Measurements from ENCODE around the gene GARNL3. TPM values are rescaled to one million over a fixed set of nuclear protein-coding genes. Genes with fewer than 3 reads are reported as not detected.

The GARNL3 gene
- total RNA-seq, 2 experiments from 2014 or later = 2.5 to 3.4 TPM

DNA sequence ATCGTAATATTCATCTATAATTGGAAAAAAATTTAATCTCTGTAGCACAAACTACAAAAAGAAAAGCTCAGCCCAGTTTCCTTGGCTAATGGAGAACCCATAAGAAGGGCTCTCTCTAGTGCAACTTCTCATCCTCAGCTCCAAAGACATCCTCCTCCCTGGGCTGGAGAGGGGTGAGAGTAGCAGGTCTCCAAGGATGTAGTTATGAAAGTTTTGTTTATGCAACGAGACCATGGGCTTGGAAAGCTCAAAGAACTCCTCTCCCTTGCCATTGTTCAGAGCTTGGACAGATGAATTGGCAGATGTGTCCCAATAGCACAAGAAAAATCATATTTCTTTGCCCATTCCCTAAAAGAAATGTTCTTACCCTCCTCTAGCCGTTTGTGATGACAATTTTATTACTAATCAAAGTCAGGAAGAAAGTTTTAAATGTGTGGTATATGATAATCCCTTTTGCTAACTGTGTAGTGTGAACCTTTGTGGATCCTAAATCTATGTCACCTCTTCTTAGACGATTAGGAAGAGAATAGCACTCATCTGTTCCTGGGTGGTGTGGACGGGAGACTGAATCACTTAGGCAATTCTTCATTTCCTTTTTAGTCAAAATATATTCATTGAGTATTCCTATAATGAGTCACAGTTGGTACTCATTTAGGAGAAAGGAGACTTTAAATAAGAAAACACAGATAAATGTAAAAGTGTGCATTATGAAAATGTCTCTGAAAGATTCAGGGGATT, 52.2 kb downstream of the GARNL3 start:
- ATAC-seq (peak; percentile 90), DNase-seq (peak; percentile 31)
- ChIA-PET POLR2A (no interaction called here), CTCF (interaction anchor here (1.1 kb wide), 1 partner anchor 10 kb away, joined by 3 read pairs; no protein-coding TSS in a partner anchor)
- peaks cover 24% of the 10 kb centered on the region for H3K27me3 Mint-ChIP-seq
- intact Hi-C loops (cut with DNase I, micrococcal nuclease) = loop anchor here (1.0 to 10.0 kb wide), 4 partner anchors 72 to 138 kb away; partner anchors contain the start of genes LRSAM1 (in 1 of the 2), RPL12 (in 1 of the 2), SLC2A8 (in 1 of the 2) and ZNF79 (in 1 of the 2)
- H3K4me3 Mint-ChIP-seq = no peak overlapping the region
- H3K36me3 Mint-ChIP-seq (ENCODE audit: low read depth) = peaks cover 2% of the 10 kb centered on the region
- H3K27ac Mint-ChIP-seq = no peak overlapping the region
- H3K9me3 Mint-ChIP-seq (ENCODE audit: low read depth) = no peaks in the 10 kb centered on the region
- H3K4me1 Mint-ChIP-seq = peaks cover 14% of the 10 kb centered on the region

DNA sequence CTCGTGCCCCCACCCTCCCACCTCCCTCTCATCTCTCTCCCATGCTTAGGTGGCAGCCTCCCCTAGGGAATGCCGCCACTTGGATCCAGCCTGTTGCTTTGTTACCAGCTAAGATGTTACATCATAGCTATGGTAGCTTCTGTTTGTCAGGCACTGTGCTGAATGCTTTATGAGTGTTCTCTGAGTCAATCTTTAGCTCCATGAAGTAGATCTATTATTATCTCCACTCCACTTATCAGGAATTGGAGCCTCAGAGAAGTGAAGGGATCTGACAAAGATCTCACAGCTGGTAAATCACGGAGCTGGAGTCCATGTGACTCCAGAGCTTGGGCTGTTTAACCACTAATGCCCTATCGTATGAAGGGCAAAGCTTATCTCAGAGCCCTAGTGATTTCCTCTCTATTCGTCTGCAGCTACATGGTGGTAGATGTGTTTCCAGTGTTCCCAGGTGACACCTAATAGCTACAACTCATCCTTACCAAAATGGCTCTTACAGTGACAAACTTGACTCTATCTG, 54.1 kb downstream of the GARNL3 start:
- no peak for ATAC-seq

DNA sequence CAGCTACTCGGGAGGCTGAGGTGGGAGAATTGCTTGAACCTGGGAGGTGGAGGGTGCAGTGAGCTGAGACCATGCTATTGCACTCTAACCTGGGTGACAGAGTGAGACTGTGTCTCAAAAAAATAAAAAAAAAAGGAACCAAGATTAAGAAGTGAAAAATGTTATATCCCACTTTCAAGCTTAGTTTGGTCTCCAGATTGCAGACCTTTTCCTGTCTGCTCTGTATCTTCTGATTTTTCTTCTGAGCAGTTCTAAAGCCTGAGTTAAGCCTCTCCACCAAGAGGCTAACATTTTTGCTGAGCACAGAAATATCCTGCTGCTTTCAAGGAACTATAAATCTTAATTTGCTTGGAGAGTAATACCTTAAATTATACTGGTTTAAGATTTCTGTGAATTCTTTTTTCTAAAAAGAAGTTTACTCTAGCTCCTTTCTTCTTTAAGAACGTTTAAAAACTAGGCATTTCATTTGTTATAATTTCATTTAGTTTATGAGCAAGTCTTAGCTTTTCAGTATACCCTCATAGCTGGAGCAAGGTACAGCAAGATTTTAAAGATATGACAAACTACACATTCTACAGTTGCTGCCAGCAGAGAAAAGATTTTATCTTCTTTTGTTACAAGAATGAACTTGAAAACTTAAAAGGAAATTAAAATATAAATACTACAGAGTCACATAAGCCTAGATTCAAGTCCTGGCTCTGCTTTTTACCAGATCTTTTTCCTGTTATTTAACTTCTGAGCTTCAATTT, 55.0 kb downstream of the GARNL3 start:
- Mint-ChIP-seq H3K27me3 (peaks cover 23% of the 10 kb centered on the region), H3K27ac (no peak overlapping the region), H3K4me1 (peaks cover 14% of the 10 kb centered on the region), H3K36me3 (ENCODE audit: low read depth) (peaks cover 2% of the 10 kb centered on the region), H3K9me3 (ENCODE audit: low read depth) (no peaks in the 10 kb centered on the region), H3K4me3 (no peak overlapping the region)
- ChIA-PET POLR2A (interaction anchor here (0.7 kb wide), 1 partner anchor 27 kb away, joined by 4 read pairs; no protein-coding TSS in a partner anchor), CTCF (interaction anchor here (1.0 kb wide), 1 partner anchor 10 kb away, joined by 3 read pairs; no protein-coding TSS in a partner anchor)
- intact Hi-C loops (cut with DNase I, micrococcal nuclease) = loop anchor here in 1 of 2 experiments (10.0 kb wide), 2 partner anchors 75 to 135 kb away; partner anchors contain the start of genes LRSAM1, RPL12 and SLC2A8
- ATAC-seq (no peak), DNase-seq (no peak)

More for the DNA sequence above, 54.1 kb downstream of the GARNL3 start:
- peaks cover 2% of the 10 kb centered on the region for H3K36me3 Mint-ChIP-seq (ENCODE audit: low read depth)
- ChIA-PET CTCF (interaction anchor here (0.7 to 1.0 kb wide), 3 partner anchors 9 to 81 kb away, joined by 3 read pairs; no protein-coding TSS in a partner anchor), POLR2A (no interaction called here)
- H3K27ac Mint-ChIP-seq = no peak overlapping the region
- peaks cover 14% of the 10 kb centered on the region for H3K4me1 Mint-ChIP-seq
- H3K4me3 Mint-ChIP-seq = no peak overlapping the region
- DNase-seq = no peak
- peaks cover 23% of the 10 kb centered on the region for H3K27me3 Mint-ChIP-seq
- intact Hi-C loops (cut with DNase I, micrococcal nuclease) = loop anchor here in 1 of 2 experiments (10.0 kb wide), 2 partner anchors 76 to 136 kb away; partner anchors contain the start of genes LRSAM1, RPL12 and SLC2A8
- H3K9me3 Mint-ChIP-seq (ENCODE audit: low read depth) = no peaks in the 10 kb centered on the region

GRCh38 chr9:127320115-127320378, 55.5 kb downstream of the GARNL3 start:
- Mint-ChIP-seq H3K27ac (no peak overlapping the region), H3K27me3 (peaks cover 21% of the 10 kb centered on the region), H3K9me3 (ENCODE audit: low read depth) (no peaks in the 10 kb centered on the region), H3K4me3 (no peak overlapping the region), H3K4me1 (peaks cover 12% of the 10 kb centered on the region), H3K36me3 (ENCODE audit: low read depth) (no peaks in the 10 kb centered on the region)
- CTCF ChIA-PET = no interaction called here
- no peak for ATAC-seq
- intact Hi-C loops (cut with DNase I, micrococcal nuclease) = no loop called here
- POLR2A ChIA-PET = no interaction called here
- DNase-seq = no peak

- H3K4me1 Mint-ChIP-seq = no peaks in the 10 kb centered on the region
- no peaks in the 10 kb centered on the region for H3K36me3 Mint-ChIP-seq (ENCODE audit: low read depth)
- DNase-seq (no peak), ATAC-seq (no peak)
- H3K9me3 Mint-ChIP-seq (ENCODE audit: low read depth) = no peaks in the 10 kb centered on the region
- H3K27ac Mint-ChIP-seq = no peak overlapping the region
- ChIA-PET CTCF (interaction anchor here (0.9 kb wide), 1 partner anchor 109 kb away, joined by 4 read pairs; no protein-coding TSS in a partner anchor), POLR2A (no interaction called here)
- intact Hi-C loops (cut with DNase I, micrococcal nuclease) = no loop called here
- peaks cover 21% of the 10 kb centered on the region for H3K27me3 Mint-ChIP-seq
- no peak overlapping the region for H3K4me3 Mint-ChIP-seq
Measured at GRCh38 chr9:127323393-127323792, 58.8 kb downstream of the GARNL3 start.

DNA sequence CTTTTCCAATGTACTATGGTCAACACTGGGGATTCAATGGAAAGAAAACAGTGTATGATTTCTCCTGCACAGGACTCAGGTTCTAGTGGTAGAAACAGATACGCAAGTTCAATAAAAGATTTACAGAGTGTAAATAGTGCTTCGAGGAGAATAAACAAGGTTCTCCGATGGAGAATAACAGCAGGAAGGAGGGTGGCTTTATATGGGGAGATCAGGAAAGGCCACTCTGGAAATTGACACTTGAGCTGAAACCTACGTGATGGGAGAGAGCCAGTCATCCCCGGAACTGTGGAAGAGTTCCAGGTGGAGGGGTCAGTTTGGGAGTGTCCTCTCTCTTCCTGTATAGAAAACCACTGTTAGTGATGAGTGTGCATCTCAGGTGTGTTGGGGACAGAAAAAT, 65.9 kb downstream of the GARNL3 start:
- ChIA-PET CTCF (no interaction called here), POLR2A (no interaction called here)
- Mint-ChIP-seq H3K27me3 (peaks cover 20% of the 10 kb centered on the region), H3K4me3 (no peak overlapping the region), H3K9me3 (ENCODE audit: low read depth) (no peaks in the 10 kb centered on the region), H3K36me3 (ENCODE audit: low read depth) (no peaks in the 10 kb centered on the region), H3K27ac (no peak overlapping the region), H3K4me1 (no peaks in the 10 kb centered on the region)
- intact Hi-C loops (cut with DNase I, micrococcal nuclease) = no loop called here
- ATAC-seq (no peak), DNase-seq (no peak)

DNA sequence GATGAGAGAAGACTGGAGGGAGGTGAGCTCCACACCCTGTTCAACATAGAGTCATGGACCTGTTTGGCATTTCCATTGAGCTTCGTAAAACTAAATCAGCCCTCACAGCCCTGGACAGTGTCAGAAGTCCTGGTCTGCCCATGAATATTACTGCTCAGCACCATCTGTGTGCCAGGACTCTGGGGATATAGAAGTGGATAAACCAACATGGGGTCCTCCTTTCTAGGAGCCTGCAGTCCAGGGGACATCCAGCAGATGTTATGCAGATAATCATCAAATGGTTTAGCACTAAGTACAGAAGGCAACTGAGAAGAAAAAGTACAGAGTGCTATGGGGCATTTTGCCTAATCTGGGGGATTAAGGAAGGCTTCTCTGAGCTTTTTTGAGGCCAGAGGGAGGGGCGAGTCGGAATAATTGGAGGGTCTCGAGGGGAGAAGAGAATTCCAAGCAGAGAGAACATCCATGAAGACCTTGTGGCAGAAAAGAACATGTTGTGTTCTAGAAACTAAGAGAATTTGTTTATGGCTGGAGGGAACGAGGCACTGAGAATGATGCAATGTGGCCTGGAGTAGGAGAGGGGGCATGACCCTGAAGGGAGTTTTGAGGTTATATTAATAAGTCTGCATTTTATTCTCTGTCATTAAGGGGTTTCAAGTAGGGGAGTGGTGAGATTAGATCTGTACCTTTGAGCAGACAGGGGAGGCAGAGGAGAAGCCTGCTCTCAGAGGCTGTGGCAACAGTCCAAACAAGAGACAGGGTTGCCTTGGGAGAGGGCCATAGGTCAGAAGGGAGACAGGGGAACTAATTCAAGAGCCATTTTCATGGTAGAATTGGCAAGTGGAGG, 68.9 kb downstream of the GARNL3 start:
- no peaks in the 10 kb centered on the region for H3K9me3 Mint-ChIP-seq (ENCODE audit: low read depth)
- H3K4me1 Mint-ChIP-seq = no peaks in the 10 kb centered on the region
- ATAC-seq (no peak), DNase-seq (no peak)
- no peak overlapping the region for H3K27ac Mint-ChIP-seq
- peaks cover 10% of the 10 kb centered on the region for H3K27me3 Mint-ChIP-seq
- ChIA-PET POLR2A (interaction anchor here (0.5 kb wide), 1 partner anchor 74 kb away, joined by 3 read pairs; no protein-coding TSS in a partner anchor), CTCF (no interaction called here)
- intact Hi-C loops (cut with DNase I, micrococcal nuclease) = no loop called here
- H3K36me3 Mint-ChIP-seq (ENCODE audit: low read depth) = no peaks in the 10 kb centered on the region
- H3K4me3 Mint-ChIP-seq = no peak overlapping the region

GRCh38 chr9:127334725-127335124, 70.2 kb downstream of the GARNL3 start:
- POLR2A ChIA-PET = no interaction called here
- DNase-seq (no peak), ATAC-seq (no peak)
- CTCF ChIA-PET = no interaction called here
- intact Hi-C loops (cut with DNase I, micrococcal nuclease) = no loop called here
- no peak overlapping the region for H3K4me3 Mint-ChIP-seq
- H3K9me3 Mint-ChIP-seq (ENCODE audit: low read depth) = no peaks in the 10 kb centered on the region
- peaks cover 10% of the 10 kb centered on the region for H3K27me3 Mint-ChIP-seq
- H3K4me1 Mint-ChIP-seq = no peaks in the 10 kb centered on the region
- no peaks in the 10 kb centered on the region for H3K36me3 Mint-ChIP-seq (ENCODE audit: low read depth)
- H3K27ac Mint-ChIP-seq = no peak overlapping the region

GRCh38 chr9:127336086-127336485, 71.5 kb downstream of the GARNL3 start:
- ATAC-seq = no peak
- Mint-ChIP-seq H3K4me1 (no peaks in the 10 kb centered on the region), H3K36me3 (ENCODE audit: low read depth) (no peaks in the 10 kb centered on the region), H3K4me3 (no peak overlapping the region), H3K27me3 (peaks cover 7% of the 10 kb centered on the region), H3K27ac (no peak overlapping the region), H3K9me3 (ENCODE audit: low read depth) (no peaks in the 10 kb centered on the region)
- intact Hi-C loops (cut with DNase I, micrococcal nuclease) = no loop called here
- ChIA-PET POLR2A (no interaction called here), CTCF (no interaction called here)
- DNase-seq = no peak

GRCh38 chr9:127336506-127337352, 72.2 kb downstream of the GARNL3 start:
- no peaks in the 10 kb centered on the region for H3K4me1 Mint-ChIP-seq
- H3K36me3 Mint-ChIP-seq (ENCODE audit: low read depth) = no peaks in the 10 kb centered on the region
- no peaks in the 10 kb centered on the region for H3K9me3 Mint-ChIP-seq (ENCODE audit: low read depth)
- H3K27ac Mint-ChIP-seq = no peak overlapping the region
- peaks cover 7% of the 10 kb centered on the region for H3K27me3 Mint-ChIP-seq
- no peak overlapping the region for H3K4me3 Mint-ChIP-seq
- ATAC-seq (no peak), DNase-seq (no peak)
- CTCF ChIA-PET = no interaction called here
- POLR2A ChIA-PET = no interaction called here
- intact Hi-C loops (cut with DNase I, micrococcal nuclease) = no loop called here
